Astrocyte (in vitro differentiated cells and primary cell): ENCODE measurements around the gene ATP2C2. TPM values are rescaled to one million over a fixed set of nuclear protein-coding genes. Genes with fewer than 3 reads are reported as not detected.
"Not testable (repeated sequence)": the region's sequence is repeated elsewhere in the genome, so short reads cannot be mapped to it uniquely, and the experiment has no call there.

Source experiments
- DNase-seq: peaks from one replicate; pipeline ENCODE4 v3.0.0-alpha.2; 2010; ENCODE audit warnings: low read depth
- FAIRE-seq: peaks from 2 replicates; lab custom pipeline; 2011; peaks lifted over from hg19 to GRCh38; lab: Jason Lieb, UNC
- H2AFZ ChIP-seq: 2 replicates; pipeline ENCODE4 v1.6.0; 2012; ENCODE audit warnings: low read depth, low read length, inconsistent platforms
- H3K27ac ChIP-seq: 2 replicates; pipeline ENCODE4 v1.5.1; 2011; ENCODE audit warnings: low read depth, low read length, inconsistent platforms
- H3K27me3 ChIP-seq: 2 replicates; pipeline ENCODE4 v1.6.0; 2011; ENCODE audit warnings: low read length, inconsistent platforms; ENCODE audit not compliant: insufficient read depth
- H3K36me3 ChIP-seq: 2 replicates; pipeline ENCODE4 v1.5.1; 2011; ENCODE audit warnings: low read length, inconsistent platforms; ENCODE audit not compliant: insufficient read depth
- H3K4me1 ChIP-seq: 2 replicates; pipeline ENCODE4 v1.5.1; 2011; ENCODE audit warnings: low read length, inconsistent platforms; ENCODE audit not compliant: insufficient read depth
- H3K4me2 ChIP-seq: 2 replicates; pipeline ENCODE4 v1.6.0; 2012; ENCODE audit warnings: low read length, inconsistent platforms
- H3K4me3 ChIP-seq: 2 replicates; pipeline ENCODE4 v1.5.1; 2011; ENCODE audit warnings: low read depth, mild to moderate bottlenecking, low read length, inconsistent platforms; ENCODE audit not compliant: insufficient read depth
- H3K79me2 ChIP-seq: 2 replicates; pipeline ENCODE4 v1.6.0; 2012; ENCODE audit warnings: mild to moderate bottlenecking, low read length, inconsistent platforms; ENCODE audit not compliant: insufficient read depth
- H3K9ac ChIP-seq: 2 replicates; pipeline ENCODE4 v1.6.0; 2012; ENCODE audit warnings: mild to moderate bottlenecking, low read length, inconsistent platforms
- H3K9me3 ChIP-seq: 2 replicates; pipeline ENCODE4 v1.5.1; 2012; ENCODE audit warnings: low read depth, mild to moderate bottlenecking, low read length, inconsistent platforms; ENCODE audit not compliant: insufficient read depth
- H4K20me1 ChIP-seq: 2 replicates; pipeline ENCODE4 v1.6.0; 2012; ENCODE audit warnings: low read length, inconsistent platforms; ENCODE audit not compliant: insufficient read depth
- H3K27ac Mint-ChIP-seq: one replicate; pipeline ENCODE4 v1.8.0; 2021; ENCODE audit warnings: mild to moderate bottlenecking, mixed read lengths; ENCODE audit not compliant: unreplicated experiment
- H3K27me3 Mint-ChIP-seq: one replicate; pipeline ENCODE4 v1.8.0; 2021; ENCODE audit warnings: low read depth, mixed read lengths; ENCODE audit not compliant: unreplicated experiment
- H3K36me3 Mint-ChIP-seq: one replicate; pipeline ENCODE4 v1.8.0; 2021; ENCODE audit warnings: low read depth, mixed read lengths; ENCODE audit not compliant: unreplicated experiment
- H3K4me1 Mint-ChIP-seq: one replicate; pipeline ENCODE4 v1.8.0; 2021; ENCODE audit warnings: low read depth, mixed read lengths; ENCODE audit not compliant: unreplicated experiment
- H3K4me3 Mint-ChIP-seq: one replicate; pipeline ENCODE4 v1.8.0; 2021; ENCODE audit warnings: mild to moderate bottlenecking, moderate library complexity, mixed read lengths; ENCODE audit not compliant: unreplicated experiment
- H3K9me3 Mint-ChIP-seq: one replicate; pipeline ENCODE4 v1.8.0; 2021; ENCODE audit warnings: mild to moderate bottlenecking, mixed read lengths; ENCODE audit not compliant: unreplicated experiment
- EZH2 ChIP-seq: IDR thresholded peaks from 2 replicates; pipeline ENCODE4 v1.6.1; 2012; ENCODE audit warnings: mild to moderate bottlenecking, low read length, inconsistent platforms; ENCODE audit not compliant: insufficient read depth
- total RNA-seq: library from RNA; stranded (reverse); gene quantifications from 2 replicates; pipeline ENCODE4 v1.2.1, GENCODE V29; 2021
- TF ChIP-seq, protein P1 (sequence below): IDR thresholded peaks from 2 replicates; pipeline ENCODE4 v1.5.1; 2011; ENCODE audit warnings: low read depth, mild to moderate bottlenecking, inconsistent platforms, low read length, moderate library complexity; ENCODE audit not compliant: insufficient read depth

The ATP2C2 gene
- total RNA-seq, 1 donor from 2014 or later = 0.41 TPM

- Histone ChIP-seq H3K27me3 (peaks cover 11% of the 10 kb centered on the region), H3K4me2 (no peak overlapping the region), H2AFZ (no peak overlapping the region), H3K9me3 (no peaks in the 10 kb centered on the region), H4K20me1 (no peaks in the 10 kb centered on the region), H3K4me1 (no peaks in the 10 kb centered on the region), H3K27ac (no peak overlapping the region), H3K79me2 (no peaks in the 10 kb centered on the region), H3K9ac (no peak overlapping the region), H3K4me3 (no peak overlapping the region), H3K36me3 (no peaks in the 10 kb centered on the region)
- no peak overlapping the region for H3K27ac Mint-ChIP-seq
- H3K36me3 Mint-ChIP-seq = no peaks in the 10 kb centered on the region
- no peak overlapping the region for H3K4me3 Mint-ChIP-seq
- DNase-seq (no peak), FAIRE-seq (no peak)
- peaks cover 3% of the 10 kb centered on the region for H3K9me3 Mint-ChIP-seq
- peaks cover 4% of the 10 kb centered on the region for H3K4me1 Mint-ChIP-seq
- TF ChIP-seq, protein P1, sequence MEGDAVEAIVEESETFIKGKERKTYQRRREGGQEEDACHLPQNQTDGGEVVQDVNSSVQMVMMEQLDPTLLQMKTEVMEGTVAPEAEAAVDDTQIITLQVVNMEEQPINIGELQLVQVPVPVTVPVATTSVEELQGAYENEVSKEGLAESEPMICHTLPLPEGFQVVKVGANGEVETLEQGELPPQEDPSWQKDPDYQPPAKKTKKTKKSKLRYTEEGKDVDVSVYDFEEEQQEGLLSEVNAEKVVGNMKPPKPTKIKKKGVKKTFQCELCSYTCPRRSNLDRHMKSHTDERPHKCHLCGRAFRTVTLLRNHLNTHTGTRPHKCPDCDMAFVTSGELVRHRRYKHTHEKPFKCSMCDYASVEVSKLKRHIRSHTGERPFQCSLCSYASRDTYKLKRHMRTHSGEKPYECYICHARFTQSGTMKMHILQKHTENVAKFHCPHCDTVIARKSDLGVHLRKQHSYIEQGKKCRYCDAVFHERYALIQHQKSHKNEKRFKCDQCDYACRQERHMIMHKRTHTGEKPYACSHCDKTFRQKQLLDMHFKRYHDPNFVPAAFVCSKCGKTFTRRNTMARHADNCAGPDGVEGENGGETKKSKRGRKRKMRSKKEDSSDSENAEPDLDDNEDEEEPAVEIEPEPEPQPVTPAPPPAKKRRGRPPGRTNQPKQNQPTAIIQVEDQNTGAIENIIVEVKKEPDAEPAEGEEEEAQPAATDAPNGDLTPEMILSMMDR = peak; percentile 10
- no peak for TF ChIP-seq EZH2
- peaks cover 15% of the 10 kb centered on the region for H3K27me3 Mint-ChIP-seq
Observed at GRCh38 chr16:84397090-84397489, 28.8 kb downstream of the ATP2C2 start.

- TF ChIP-seq, protein P1 = no peak
- TF ChIP-seq EZH2 = no peak
- Mint-ChIP-seq H3K4me1 (peaks cover 4% of the 10 kb centered on the region), H3K4me3 (no peak overlapping the region), H3K27ac (no peak overlapping the region), H3K9me3 (peaks cover 7% of the 10 kb centered on the region), H3K27me3 (peaks cover 15% of the 10 kb centered on the region), H3K36me3 (no peaks in the 10 kb centered on the region)
- Histone ChIP-seq H3K27ac (no peak overlapping the region), H3K27me3 (peaks cover 14% of the 10 kb centered on the region), H4K20me1 (no peaks in the 10 kb centered on the region), H3K4me2 (no peak overlapping the region), H3K4me1 (no peaks in the 10 kb centered on the region), H3K36me3 (no peaks in the 10 kb centered on the region), H3K9me3 (no peaks in the 10 kb centered on the region), H3K9ac (no peak overlapping the region), H2AFZ (peak overlapping the region; percentile 32), H3K79me2 (no peaks in the 10 kb centered on the region), H3K4me3 (no peak overlapping the region)
- FAIRE-seq = no peak
- DNase-seq = no peak
Observed at GRCh38 chr16:84398701-84399100, 30.4 kb downstream of the ATP2C2 start.

GRCh38 chr16:84399912-84400311, 31.6 kb downstream of the ATP2C2 start:
- FAIRE-seq, H3K36me3 Mint-ChIP-seq, H3K4me1 Mint-ChIP-seq, H3K9me3 Mint-ChIP-seq, DNase-seq, H2AFZ ChIP-seq, H3K4me3 ChIP-seq, H3K27ac Mint-ChIP-seq, H3K4me1 ChIP-seq, H3K27ac ChIP-seq, H3K4me3 Mint-ChIP-seq, H4K20me1 ChIP-seq, H3K79me2 ChIP-seq, H3K36me3 ChIP-seq, H3K4me2 ChIP-seq, H3K9ac ChIP-seq, H3K9me3 ChIP-seq: not testable (repeated sequence)
- H3K27me3 ChIP-seq = peaks cover 17% of the 10 kb centered on the region
- peaks cover 13% of the 10 kb centered on the region for H3K27me3 Mint-ChIP-seq

DNA sequence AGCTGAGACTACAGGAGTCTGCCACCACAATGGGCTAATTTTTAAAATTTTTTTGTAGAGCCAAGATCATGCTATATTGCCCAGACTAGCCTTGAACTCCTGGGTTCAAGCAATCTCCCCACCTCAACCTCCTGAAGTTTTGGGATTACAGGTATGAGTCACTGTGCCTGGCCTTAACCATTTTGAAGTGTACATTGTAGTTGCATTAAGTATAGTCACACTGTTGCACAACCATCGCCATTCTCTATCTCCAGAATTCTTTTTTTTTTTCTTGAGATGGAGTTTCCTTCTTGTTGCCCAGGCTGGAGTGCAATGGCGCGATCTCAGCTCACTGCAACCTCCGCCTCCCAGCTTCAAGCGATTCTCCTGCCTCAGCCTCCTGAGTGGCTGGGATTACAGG, 35.1 kb downstream of the ATP2C2 start:
- FAIRE-seq, H3K36me3 ChIP-seq, H2AFZ ChIP-seq, H3K36me3 Mint-ChIP-seq, DNase-seq, H3K9ac ChIP-seq, H3K79me2 ChIP-seq, H3K27ac Mint-ChIP-seq, H4K20me1 ChIP-seq, H3K9me3 ChIP-seq, H3K27ac ChIP-seq, H3K4me1 Mint-ChIP-seq, H3K4me3 Mint-ChIP-seq, H3K9me3 Mint-ChIP-seq, H3K4me3 ChIP-seq, H3K4me1 ChIP-seq, H3K4me2 ChIP-seq: not testable (repeated sequence)
- H3K27me3 Mint-ChIP-seq = peaks cover 29% of the 10 kb centered on the region
- H3K27me3 ChIP-seq = peaks cover 44% of the 10 kb centered on the region
